Measurements from ENCODE around the gene ACTL6B. TPM values are rescaled to one million over a fixed set of nuclear protein-coding genes. Genes with fewer than 3 reads are reported as not detected.

Gene ACTL6B
- total RNA-seq, 2 donors from 2014 or later, result not detected

- Histone ChIP-seq H3K27ac (ENCODE audit: low read depth, low read length) (no peak overlapping the region), H3K36me3 (ENCODE audit: control insufficient read depth, insufficient read depth, low read length) (no peaks in the 10 kb centered on the region), H3K4me3 (ENCODE audit: low read length) (peak overlapping the region; percentile 70), H3K4me1 (ENCODE audit: control insufficient read depth, insufficient read depth, low read length) (peaks cover 5% of the 10 kb centered on the region), H3K27me3 (ENCODE audit: control insufficient read depth, insufficient read depth, low read length, poor library complexity, severe bottlenecking) (peaks cover 18% of the 10 kb centered on the region), H3K9ac (ENCODE audit: extremely low read depth, low read length, poor library complexity, severe bottlenecking) (no peak overlapping the region), H3K9me3 (ENCODE audit: control insufficient read depth, low read length) (no peaks in the 10 kb centered on the region)
- TF ChIP-seq, protein P1, sequence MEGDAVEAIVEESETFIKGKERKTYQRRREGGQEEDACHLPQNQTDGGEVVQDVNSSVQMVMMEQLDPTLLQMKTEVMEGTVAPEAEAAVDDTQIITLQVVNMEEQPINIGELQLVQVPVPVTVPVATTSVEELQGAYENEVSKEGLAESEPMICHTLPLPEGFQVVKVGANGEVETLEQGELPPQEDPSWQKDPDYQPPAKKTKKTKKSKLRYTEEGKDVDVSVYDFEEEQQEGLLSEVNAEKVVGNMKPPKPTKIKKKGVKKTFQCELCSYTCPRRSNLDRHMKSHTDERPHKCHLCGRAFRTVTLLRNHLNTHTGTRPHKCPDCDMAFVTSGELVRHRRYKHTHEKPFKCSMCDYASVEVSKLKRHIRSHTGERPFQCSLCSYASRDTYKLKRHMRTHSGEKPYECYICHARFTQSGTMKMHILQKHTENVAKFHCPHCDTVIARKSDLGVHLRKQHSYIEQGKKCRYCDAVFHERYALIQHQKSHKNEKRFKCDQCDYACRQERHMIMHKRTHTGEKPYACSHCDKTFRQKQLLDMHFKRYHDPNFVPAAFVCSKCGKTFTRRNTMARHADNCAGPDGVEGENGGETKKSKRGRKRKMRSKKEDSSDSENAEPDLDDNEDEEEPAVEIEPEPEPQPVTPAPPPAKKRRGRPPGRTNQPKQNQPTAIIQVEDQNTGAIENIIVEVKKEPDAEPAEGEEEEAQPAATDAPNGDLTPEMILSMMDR (conservative IDR thresholded peaks at IDR 0.05), result no peak
- no peaks in the 10 kb centered on the region for H3K36me3 Mint-ChIP-seq (ENCODE audit: low read depth)
- H3K4me3 Mint-ChIP-seq, result peak overlapping the region; percentile 62
- peaks cover 19% of the 10 kb centered on the region for H3K4me1 Mint-ChIP-seq
- H3K9me3 Mint-ChIP-seq, result no peaks in the 10 kb centered on the region
- peaks cover 31% of the 10 kb centered on the region for H3K27me3 Mint-ChIP-seq (ENCODE audit: insufficient read depth)
- no peak overlapping the region for H3K27ac Mint-ChIP-seq
- peak; percentile 90 for DNase-seq
- 13 to 58% methylated on average over 3 to 19 of the region's 21 CpGs for WGBS, 2 experiments (ENCODE audit: insufficient coverage in 1 of 2, insufficient read length in 1 of 2)
These were observed 53.1 kb downstream of the ACTL6B start for GRCh38 chr7:100602889-100603725.

DNA sequence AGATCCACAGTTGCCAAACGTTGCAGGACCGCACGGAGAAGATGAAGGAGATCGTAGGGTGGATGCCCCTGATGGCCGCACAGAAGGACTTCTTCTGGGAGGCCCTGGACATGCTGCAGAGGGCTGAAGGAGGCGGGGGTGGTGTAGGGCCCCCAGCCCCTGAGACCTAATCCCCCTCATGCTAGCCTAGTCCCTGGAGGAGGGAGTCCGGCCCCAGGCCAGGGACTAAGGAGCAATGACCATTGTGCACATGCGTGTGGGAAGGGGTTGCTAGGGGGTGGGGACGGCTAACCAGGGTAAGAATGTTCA is 55.6 kb downstream of the ACTL6B start:
- Histone ChIP-seq H3K4me1 (ENCODE audit: control insufficient read depth, insufficient read depth, low read length) (peaks cover 5% of the 10 kb centered on the region), H3K9me3 (ENCODE audit: control insufficient read depth, low read length) (no peaks in the 10 kb centered on the region), H3K4me3 (ENCODE audit: low read length) (no peak overlapping the region), H3K36me3 (ENCODE audit: control insufficient read depth, insufficient read depth, low read length) (no peaks in the 10 kb centered on the region), H3K9ac (ENCODE audit: extremely low read depth, low read length, poor library complexity, severe bottlenecking) (no peak overlapping the region), H3K27ac (ENCODE audit: low read depth, low read length) (no peak overlapping the region), H3K27me3 (ENCODE audit: control insufficient read depth, insufficient read depth, low read length, poor library complexity, severe bottlenecking) (peaks cover 10% of the 10 kb centered on the region)
- TF ChIP-seq, protein P1 (conservative IDR thresholded peaks at IDR 0.05), result no peak
- H3K4me1 Mint-ChIP-seq, result peaks cover 19% of the 10 kb centered on the region
- no peak overlapping the region for H3K27ac Mint-ChIP-seq
- H3K9me3 Mint-ChIP-seq, result no peaks in the 10 kb centered on the region
- peaks cover 19% of the 10 kb centered on the region for H3K27me3 Mint-ChIP-seq (ENCODE audit: insufficient read depth)
- no peak overlapping the region for H3K4me3 Mint-ChIP-seq
- no peaks in the 10 kb centered on the region for H3K36me3 Mint-ChIP-seq (ENCODE audit: low read depth)
- DNase-seq, result no peak
- 69 to 87% methylated on average over 7 to 9 of the region's 9 CpGs for WGBS, 2 experiments (ENCODE audit: insufficient coverage in 1 of 2, insufficient read length in 1 of 2)

- H3K36me3 Mint-ChIP-seq (ENCODE audit: low read depth), result no peaks in the 10 kb centered on the region
These were observed 56.1 kb downstream of the ACTL6B start for GRCh38 chr7:100599911-100600729.

More at GRCh38 chr7:100599911-100600729, 56.1 kb downstream of the ACTL6B start:
- H3K9me3 Mint-ChIP-seq, result no peaks in the 10 kb centered on the region
- Histone ChIP-seq H3K9me3 (ENCODE audit: control insufficient read depth, low read length) (no peaks in the 10 kb centered on the region), H3K4me1 (ENCODE audit: control insufficient read depth, insufficient read depth, low read length) (peaks cover under 1% of the 10 kb centered on the region), H3K4me3 (ENCODE audit: low read length) (no peak overlapping the region), H3K27ac (ENCODE audit: low read depth, low read length) (no peak overlapping the region), H3K36me3 (ENCODE audit: control insufficient read depth, insufficient read depth, low read length) (no peaks in the 10 kb centered on the region), H3K9ac (ENCODE audit: extremely low read depth, low read length, poor library complexity, severe bottlenecking) (no peak overlapping the region), H3K27me3 (ENCODE audit: control insufficient read depth, insufficient read depth, low read length, poor library complexity, severe bottlenecking) (peaks cover 4% of the 10 kb centered on the region)
- H3K4me1 Mint-ChIP-seq, result peaks cover 16% of the 10 kb centered on the region
- no peak overlapping the region for H3K27ac Mint-ChIP-seq
- H3K4me3 Mint-ChIP-seq, result no peak overlapping the region
- peaks cover 14% of the 10 kb centered on the region for H3K27me3 Mint-ChIP-seq (ENCODE audit: insufficient read depth)
- TF ChIP-seq, protein P1 (conservative IDR thresholded peaks at IDR 0.05), result peak; percentile 50
- WGBS, 2 experiments (ENCODE audit: insufficient coverage in 1 of 2, insufficient read length in 1 of 2), result 82 to 95% methylated on average over 8 to 18 of the region's 18 CpGs
- DNase-seq, result no peak
